ENCODE measurements around the gene UNC93B1. TPM values are rescaled to one million over a fixed set of nuclear protein-coding genes. Genes with fewer than 3 reads are reported as not detected.
A peak's percentile ranks its signal among the peaks of the same experiment; 100 is the strongest.
"Not testable (repeated sequence)": the region's sequence is repeated elsewhere in the genome, so short reads cannot be mapped to it uniquely, and the experiment has no call there.

Gene UNC93B1
- total and polyA plus RNA-seq, 12 donors = 3.2 to 18.2 (median 6.8) TPM

DNA sequence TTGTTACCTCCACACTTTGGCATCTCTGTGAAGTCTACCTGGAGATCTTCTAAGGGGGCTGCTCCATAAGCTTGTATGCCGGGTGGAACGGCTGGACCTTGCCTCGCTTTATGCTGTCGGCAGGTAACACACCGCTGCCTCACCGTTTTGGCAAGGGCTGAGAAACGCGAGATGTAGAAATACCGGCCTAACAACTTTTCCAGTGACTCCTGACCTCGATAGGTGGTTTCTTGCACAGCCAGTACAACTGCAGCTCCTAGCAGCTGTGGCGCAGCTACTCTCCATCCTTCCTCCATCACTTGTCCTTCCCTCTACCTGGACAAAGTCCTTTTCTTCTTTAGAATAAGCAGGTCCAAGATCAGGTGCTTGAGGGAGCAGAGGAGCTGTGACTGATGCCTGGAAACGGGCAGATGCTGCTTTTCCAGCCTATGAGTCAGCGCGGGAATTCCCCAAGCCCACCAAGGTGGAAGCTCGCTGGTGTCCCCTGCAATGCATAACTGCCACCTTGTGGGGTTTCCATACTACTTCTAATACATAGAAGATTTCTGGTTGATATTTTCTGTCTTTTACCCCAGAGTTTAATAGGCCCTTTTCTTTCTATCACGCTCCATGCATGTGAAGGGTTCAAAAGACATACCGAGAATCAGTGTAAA, 25.0 kb downstream of the UNC93B1 start:
- H3K27me3 ChIP-seq = peaks cover 0 to 42% (median 7%) of the 10 kb centered on the region in 7 donors
- H3K36me3 ChIP-seq; ATAC-seq; H3K27ac ChIP-seq; intact Hi-C loops (cut with DNase I); H3K9me3 ChIP-seq; H3K4me3 ChIP-seq; DNase-seq; H3K4me1 ChIP-seq: not testable (repeated sequence)
- 62 to 67% methylated on average over 17 of the region's 17 CpGs for WGBS, 2 donors

DNA sequence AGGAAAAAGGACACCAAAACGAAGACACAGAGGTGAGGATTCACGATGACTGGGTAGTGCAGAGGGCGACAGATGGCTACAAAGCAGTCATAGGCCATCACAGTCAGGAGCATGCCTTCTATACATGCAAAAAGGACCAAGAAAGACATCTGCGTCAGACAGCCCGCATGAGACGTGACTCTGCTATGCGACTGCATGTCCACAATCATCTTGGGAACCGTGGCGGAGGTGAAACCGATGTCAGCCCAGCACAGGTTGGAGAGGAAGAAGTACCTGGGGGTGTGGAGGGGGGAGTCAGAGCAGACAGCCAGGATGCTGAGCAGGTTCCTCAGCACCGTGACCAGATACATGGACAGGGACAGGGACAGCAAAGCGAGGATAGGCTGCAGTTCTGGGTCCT, 29.2 kb downstream of the UNC93B1 start:
- ATAC-seq; intact Hi-C loops (cut with DNase I); H3K4me1 ChIP-seq; H3K4me3 ChIP-seq; DNase-seq; H3K27ac ChIP-seq; H3K9me3 ChIP-seq; H3K36me3 ChIP-seq: not testable (repeated sequence)
- H3K27me3 ChIP-seq = peaks cover 0 to 21% (median 7%) of the 10 kb centered on the region in 7 donors
- 83 to 84% methylated on average over 12 of the region's 12 CpGs for WGBS, 2 donors

- intact Hi-C loops (cut with DNase I); H3K4me3 ChIP-seq; H3K9me3 ChIP-seq; DNase-seq; ATAC-seq; H3K4me1 ChIP-seq; H3K27me3 ChIP-seq; H3K36me3 ChIP-seq; H3K27ac ChIP-seq: not testable (repeated sequence)
- 91 to 96% methylated on average over 19 of the region's 19 CpGs for WGBS, 2 donors
These were observed 38.0 kb downstream of the UNC93B1 start for GRCh38 chr11:67965830-67966348.

DNA sequence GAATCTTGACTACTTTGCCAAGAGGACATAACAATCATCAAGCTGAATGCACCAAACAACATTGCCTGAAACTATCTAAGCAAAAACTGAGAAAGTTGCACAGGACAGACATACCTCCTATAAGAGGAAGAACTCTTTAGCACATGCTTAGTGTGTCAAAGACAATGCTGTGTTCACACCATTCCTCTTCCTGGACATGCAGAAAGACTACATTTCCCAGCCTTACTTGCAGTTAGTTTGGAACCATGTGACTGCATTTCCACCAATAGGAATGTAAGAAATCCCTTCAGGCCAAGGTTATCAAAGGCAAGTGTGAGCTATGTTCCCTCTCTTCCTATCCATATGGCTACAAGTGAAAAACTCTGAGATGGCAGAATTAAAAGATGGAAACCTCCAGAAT, 39.2 kb downstream of the UNC93B1 start:
- H3K36me3 ChIP-seq; ATAC-seq; DNase-seq; H3K4me3 ChIP-seq; H3K4me1 ChIP-seq; H3K27me3 ChIP-seq; intact Hi-C loops (cut with DNase I); H3K27ac ChIP-seq; H3K9me3 ChIP-seq: not testable (repeated sequence)

DNA sequence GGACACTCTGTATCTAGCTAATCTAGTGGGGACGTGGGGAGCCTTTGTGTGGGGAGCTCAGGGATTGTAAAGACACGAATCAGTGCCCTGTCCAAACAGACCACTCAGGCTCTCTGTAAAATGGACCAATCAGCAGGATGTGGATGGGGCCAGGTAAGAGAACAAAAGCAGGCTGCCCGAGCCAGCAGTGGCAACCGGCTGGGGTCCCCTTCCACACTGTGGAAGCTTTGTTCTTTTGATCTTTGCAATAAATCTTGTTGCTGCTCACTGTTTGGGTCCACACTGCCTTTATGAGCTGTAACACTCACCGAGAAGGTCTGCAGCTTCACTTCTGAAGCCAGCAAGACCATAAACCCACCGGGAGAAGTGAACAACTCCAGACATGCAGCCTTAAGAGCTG, 40.0 kb downstream of the UNC93B1 start:
- intact Hi-C loops (cut with DNase I); H3K9me3 ChIP-seq; ATAC-seq; H3K4me1 ChIP-seq; H3K27me3 ChIP-seq; H3K36me3 ChIP-seq; DNase-seq; H3K4me3 ChIP-seq; H3K27ac ChIP-seq: not testable (repeated sequence)
- WGBS, 2 donors = 74 to 80% methylated on average over 6 of the region's 6 CpGs

GRCh38 chr11:67963217-67963616, 40.7 kb downstream of the UNC93B1 start:
- WGBS, 2 donors = 91 to 93% methylated on average over 16 of the region's 16 CpGs
- DNase-seq; ATAC-seq; H3K4me3 ChIP-seq; H3K27ac ChIP-seq; intact Hi-C loops (cut with DNase I); H3K9me3 ChIP-seq; H3K4me1 ChIP-seq; H3K36me3 ChIP-seq: not testable (repeated sequence)
- peaks cover 0 to 11% (median 3%) of the 10 kb centered on the region in 7 donors for H3K27me3 ChIP-seq

DNA sequence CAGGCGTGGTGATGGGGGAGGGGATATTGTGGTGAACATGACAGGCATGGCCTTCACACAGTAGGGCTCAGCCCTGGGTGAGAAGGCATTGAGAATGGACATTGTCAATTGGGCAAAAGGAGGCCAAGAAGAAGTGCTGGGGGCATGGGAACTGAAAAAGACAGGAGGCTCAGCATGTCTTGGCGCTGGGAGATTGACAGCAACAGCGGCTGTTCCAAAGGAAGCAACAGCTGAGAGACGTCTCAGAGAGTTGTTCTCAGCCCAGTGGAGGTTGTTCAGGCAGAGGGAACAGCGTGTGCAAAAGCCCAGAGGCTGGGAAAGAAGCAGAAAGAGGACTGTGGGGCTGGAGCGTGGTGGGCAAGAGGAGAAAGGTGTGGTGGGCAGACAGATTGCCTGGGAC, 47.7 kb downstream of the UNC93B1 start:
- 80 to 81% methylated on average over 6 of the region's 6 CpGs for WGBS, 2 donors
- not testable (repeated sequence) for H3K36me3 ChIP-seq, DNase-seq, H3K4me1 ChIP-seq, H3K9me3 ChIP-seq, ATAC-seq, H3K27ac ChIP-seq, H3K4me3 ChIP-seq
- intact Hi-C loops (cut with DNase I) = loop anchor here in 1 of 10 donors (10.0 kb wide), 1 partner anchor 111 kb away; no protein-coding TSS in a partner anchor
- H3K27me3 ChIP-seq = peaks cover 0 to 34% (median 20%) of the 10 kb centered on the region in 7 donors

DNA sequence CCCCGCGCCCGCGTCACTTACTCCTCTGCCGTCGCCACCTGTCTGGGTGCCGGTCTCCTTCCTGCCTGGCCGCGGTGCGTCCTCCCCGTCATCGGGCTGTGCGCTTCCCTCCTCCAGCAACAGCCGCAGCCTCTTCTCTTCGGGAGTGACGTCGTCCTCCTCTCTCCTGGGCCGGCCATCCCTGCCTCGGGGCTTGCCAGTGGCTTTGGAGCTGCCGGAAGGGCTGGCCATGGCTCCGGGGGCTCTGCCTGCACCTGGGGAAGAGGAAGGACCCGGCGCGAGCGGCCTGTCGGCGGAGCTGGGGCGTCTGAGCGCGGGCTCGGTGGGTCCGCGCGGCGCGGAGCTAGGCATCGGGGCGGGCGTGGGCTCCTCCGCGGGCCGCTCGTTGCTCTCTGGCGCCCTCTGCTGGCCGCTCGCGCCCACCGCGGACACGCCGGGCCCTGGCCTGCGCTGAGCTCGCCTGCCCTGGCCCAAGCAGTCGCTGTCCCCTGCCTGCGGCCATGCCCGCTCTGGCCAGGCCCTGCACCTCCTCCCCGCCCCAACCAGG, 48.4 kb downstream of the UNC93B1 start:
- peak; percentile 53 to 82 for DNase-seq
- not testable (repeated sequence) for H3K9me3 ChIP-seq, H3K36me3 ChIP-seq, H3K4me1 ChIP-seq, H3K27ac ChIP-seq
- TF ChIP-seq CTCF (IDR thresholded peaks at IDR 0.05) = peak; percentile 68 to 87 (median 73)
- Histone ChIP-seq H3K4me3 (peak overlapping the region; percentile 27 to 62 (median 53)), H3K27me3 (peaks cover 0 to 34% (median 17%) of the 10 kb centered on the region in 7 donors)
- WGBS, 2 donors = 0 to 1% methylated on average over 32 to 57 of the region's 57 CpGs
- intact Hi-C loops (cut with DNase I) = loop anchor here in 1 of 10 donors (10.0 kb wide), 1 partner anchor 111 kb away; no protein-coding TSS in a partner anchor
- ATAC-seq = peak in 5 of 8 donors; percentile 62 to 89 (median 77)

GRCh38 chr11:67954971-67955370, 48.9 kb downstream of the UNC93B1 start:
- not testable (repeated sequence) for H3K36me3 ChIP-seq, DNase-seq, H3K9me3 ChIP-seq, H3K4me1 ChIP-seq, ATAC-seq, H3K27ac ChIP-seq
- peaks cover 0 to 32% (median 17%) of the 10 kb centered on the region in 7 donors for H3K27me3 ChIP-seq
- 3 to 7% methylated on average over 21 to 22 of the region's 26 CpGs for WGBS, 2 donors
- intact Hi-C loops (cut with DNase I) = loop anchor here in 1 of 10 donors (10.0 kb wide), 1 partner anchor 110 kb away; no protein-coding TSS in a partner anchor
- peak overlapping the region; percentile 27 to 62 (median 53) for H3K4me3 ChIP-seq

DNA sequence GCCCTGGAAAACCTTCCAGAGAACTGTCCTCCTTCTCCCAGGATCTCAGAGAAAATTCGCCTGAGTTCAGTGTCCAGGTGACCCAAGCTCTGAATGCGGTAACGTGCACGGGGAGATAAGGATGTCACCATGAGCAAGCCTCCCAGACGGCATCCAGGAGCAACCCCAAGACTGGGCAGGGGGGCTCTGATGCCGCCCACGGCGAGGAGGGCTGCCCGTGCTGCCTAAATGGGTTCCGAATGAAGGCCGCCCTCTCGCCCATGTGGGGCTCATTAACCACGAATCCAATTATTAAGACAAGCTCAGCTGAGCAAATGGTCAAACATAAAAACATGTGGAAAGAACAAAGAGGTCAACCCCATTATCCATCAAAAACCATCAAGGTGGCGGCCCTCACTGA, 49.6 kb downstream of the UNC93B1 start:
- ATAC-seq, DNase-seq, H3K4me1 ChIP-seq, H3K9me3 ChIP-seq, H3K36me3 ChIP-seq, H3K27ac ChIP-seq, H3K4me3 ChIP-seq: not testable (repeated sequence)
- peaks cover 0 to 30% (median 19%) of the 10 kb centered on the region in 7 donors for H3K27me3 ChIP-seq
- WGBS, 2 donors = 89 to 92% methylated on average over 14 of the region's 14 CpGs
- intact Hi-C loops (cut with DNase I) = loop anchor here in 1 of 10 donors (10.0 kb wide), 1 partner anchor 109 kb away; no protein-coding TSS in a partner anchor

Data from heart right ventricle (tissue), 16 donors.